Gastroesophageal sphincter (tissue), 4 donors: Measurements from ENCODE around the gene LDLRAD2. TPM values are rescaled to one million over a fixed set of nuclear protein-coding genes. Genes with fewer than 3 reads are reported as not detected.

Experiments used
- ATAC-seq: fragments of 150-250 bp; one replicate; pipeline ENCODE4 v1.9.1; 2016; ENCODE audit warnings: mild to moderate bottlenecking, moderate library complexity
- H3K27ac ChIP-seq, 4 donors: fragments of 200-600 bp; sonication (generic) in 3 of 4; 1 replicate in 3 of 4; 2 replicates in 1 of 4; pipeline ENCODE4 v1.5.1; 2016 to 2019
- H3K27me3 ChIP-seq: fragments of 200-600 bp; sonication (generic); one replicate; pipeline ENCODE4 v1.5.1; 2019
- H3K36me3 ChIP-seq, 2 donors: fragments of 200-600 bp; sonication (generic); one replicate each; pipeline ENCODE4 v1.5.1; 2019; ENCODE audit warnings: control low read depth in 1 of 2
- H3K4me1 ChIP-seq, 3 donors: fragments of 200-600 bp; sonication (generic); 1 replicate in 2 of 3; 2 replicates in 1 of 3; pipeline ENCODE4 v1.5.1; 2016 to 2019; ENCODE audit warnings: control low read depth in 2 of 3
- H3K4me3 ChIP-seq, 2 donors: fragments of 200-600 bp; sonication (generic); one replicate each; pipeline ENCODE4 v1.5.1; 2019; ENCODE audit warnings: mild to moderate bottlenecking in 1 of 2, moderate library complexity in 1 of 2
- H3K9me3 ChIP-seq, 3 donors: fragments of 200-600 bp; sonication (generic); one replicate each; pipeline ENCODE4 v1.5.1; 2017 to 2019; ENCODE audit warnings: control low read depth in 2 of 3
- EP300 ChIP-seq: sonication (generic); formaldehyde crosslinking; IDR thresholded peaks from one replicate; pipeline ENCODE4 v1.6.1; 2017; ENCODE audit warnings: antibody characterized with exemption, mild to moderate bottlenecking
- POLR2A ChIP-seq, 2 donors: fragments of 450-650 bp; IDR thresholded peaks; one replicate each; pipeline ENCODE4 v1.6.1; 2017; ENCODE audit warnings: antibody characterized with exemption in 2 of 2, mild to moderate bottlenecking in 2 of 2, moderate library complexity in 1 of 2
- POLR2AphosphoS5 ChIP-seq: sonication (generic); formaldehyde crosslinking; IDR thresholded peaks from one replicate; pipeline ENCODE4 v1.6.1; 2017; ENCODE audit warnings: antibody characterized with exemption
- WGBS, 2 donors: methylation state at CpG; one replicate each; pipeline ENCODE4 v1.1.5; 2018; ENCODE audit warnings: low coverage in 1 of 2; 5-methylcytosine and 5-hydroxymethylcytosine counted together
- total RNA-seq, 4 donors: library from RNA; depleted of rRNA; stranded (reverse); fragments of >200 nt; gene quantifications; one replicate each; pipeline ENCODE4 v1.1.0, GENCODE V29; 2016
- TF ChIP-seq, protein P1 (sequence below), 4 experiments: fragments of 200-600 bp in 2 of 4; fragments of 450-650 bp in 2 of 4; sonication (generic) in 1 of 4; IDR thresholded peaks; one replicate each; pipeline ENCODE4 v1.5.1; 2017 to 2019; ENCODE audit warnings: antibody characterized with exemption in 4 of 4, mild to moderate bottlenecking in 2 of 4, moderate library complexity in 2 of 4

Gene LDLRAD2
- total RNA-seq, 4 donors from 2014 or later: 0.08 TPM; not detected in 3

DNA sequence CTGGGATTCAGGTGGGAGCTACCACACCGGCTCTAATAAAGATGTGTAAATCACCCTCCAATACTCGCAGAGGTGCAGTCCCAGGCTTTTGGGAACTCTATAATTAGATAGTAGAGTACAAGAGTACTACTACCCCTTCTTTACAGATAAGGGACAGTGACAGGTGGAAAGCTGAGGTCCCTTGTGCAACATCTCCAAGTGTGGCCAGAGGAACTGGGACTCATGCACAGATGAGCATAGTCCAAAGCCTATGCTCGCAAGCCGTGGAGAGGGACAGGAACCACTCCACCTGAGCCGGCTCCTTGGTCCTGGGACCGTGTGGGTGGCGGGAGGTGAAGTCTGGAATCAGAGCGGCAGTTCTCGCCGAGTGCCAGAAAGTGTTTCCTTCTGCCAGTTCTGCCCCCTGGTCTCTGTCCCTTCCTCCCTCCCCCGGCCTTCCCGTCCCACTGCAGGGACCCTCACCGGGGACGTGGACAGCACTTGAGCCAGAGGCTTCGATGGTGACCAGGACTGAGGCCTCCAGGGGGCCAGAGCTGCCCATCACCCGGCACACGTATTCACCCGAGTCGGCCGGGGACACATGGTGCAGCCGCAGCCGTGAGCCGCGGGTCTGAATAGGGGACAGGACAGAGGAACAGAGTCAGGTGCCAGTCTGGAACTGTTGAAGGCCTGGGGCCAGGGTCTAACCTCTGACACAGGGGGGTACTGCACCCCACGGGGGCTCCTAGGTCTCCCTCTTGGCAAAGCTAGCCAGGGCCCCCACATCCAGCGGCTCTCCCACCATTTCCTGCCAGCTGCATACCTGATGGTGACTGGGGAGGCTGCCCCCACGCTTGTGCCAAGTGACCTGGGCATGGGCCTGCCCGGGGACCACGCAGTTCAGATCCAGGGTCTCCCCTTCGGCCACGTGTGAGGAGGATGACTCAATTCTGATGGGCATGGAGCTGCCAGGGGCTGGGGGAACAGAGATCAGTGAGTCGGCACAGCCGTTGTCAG, 33.9 kb downstream of the LDLRAD2 start:
- 93 to 100% methylated on average over 2 to 3 of the region's 33 CpGs for WGBS, 2 donors
- H3K27ac ChIP-seq: peak overlapping the region in 1 of 4 donors; percentile 0
- peaks cover 0 to 100% of the 10 kb centered on the region in 2 donors for H3K36me3 ChIP-seq
- no peaks in the 10 kb centered on the region for H3K27me3 ChIP-seq
- H3K4me1 ChIP-seq: no peaks in the 10 kb centered on the region
- ATAC-seq: no peak
- H3K4me3 ChIP-seq: no peak overlapping the region
- TF ChIP-seq, protein P1, sequence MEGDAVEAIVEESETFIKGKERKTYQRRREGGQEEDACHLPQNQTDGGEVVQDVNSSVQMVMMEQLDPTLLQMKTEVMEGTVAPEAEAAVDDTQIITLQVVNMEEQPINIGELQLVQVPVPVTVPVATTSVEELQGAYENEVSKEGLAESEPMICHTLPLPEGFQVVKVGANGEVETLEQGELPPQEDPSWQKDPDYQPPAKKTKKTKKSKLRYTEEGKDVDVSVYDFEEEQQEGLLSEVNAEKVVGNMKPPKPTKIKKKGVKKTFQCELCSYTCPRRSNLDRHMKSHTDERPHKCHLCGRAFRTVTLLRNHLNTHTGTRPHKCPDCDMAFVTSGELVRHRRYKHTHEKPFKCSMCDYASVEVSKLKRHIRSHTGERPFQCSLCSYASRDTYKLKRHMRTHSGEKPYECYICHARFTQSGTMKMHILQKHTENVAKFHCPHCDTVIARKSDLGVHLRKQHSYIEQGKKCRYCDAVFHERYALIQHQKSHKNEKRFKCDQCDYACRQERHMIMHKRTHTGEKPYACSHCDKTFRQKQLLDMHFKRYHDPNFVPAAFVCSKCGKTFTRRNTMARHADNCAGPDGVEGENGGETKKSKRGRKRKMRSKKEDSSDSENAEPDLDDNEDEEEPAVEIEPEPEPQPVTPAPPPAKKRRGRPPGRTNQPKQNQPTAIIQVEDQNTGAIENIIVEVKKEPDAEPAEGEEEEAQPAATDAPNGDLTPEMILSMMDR (IDR thresholded peaks at IDR 0.05): no peak
- no peak for TF ChIP-seq POLR2AphosphoS5
- no peak for TF ChIP-seq POLR2A (IDR thresholded peaks at IDR 0.05)
- TF ChIP-seq EP300: no peak
- H3K9me3 ChIP-seq: no peaks in the 10 kb centered on the region

DNA sequence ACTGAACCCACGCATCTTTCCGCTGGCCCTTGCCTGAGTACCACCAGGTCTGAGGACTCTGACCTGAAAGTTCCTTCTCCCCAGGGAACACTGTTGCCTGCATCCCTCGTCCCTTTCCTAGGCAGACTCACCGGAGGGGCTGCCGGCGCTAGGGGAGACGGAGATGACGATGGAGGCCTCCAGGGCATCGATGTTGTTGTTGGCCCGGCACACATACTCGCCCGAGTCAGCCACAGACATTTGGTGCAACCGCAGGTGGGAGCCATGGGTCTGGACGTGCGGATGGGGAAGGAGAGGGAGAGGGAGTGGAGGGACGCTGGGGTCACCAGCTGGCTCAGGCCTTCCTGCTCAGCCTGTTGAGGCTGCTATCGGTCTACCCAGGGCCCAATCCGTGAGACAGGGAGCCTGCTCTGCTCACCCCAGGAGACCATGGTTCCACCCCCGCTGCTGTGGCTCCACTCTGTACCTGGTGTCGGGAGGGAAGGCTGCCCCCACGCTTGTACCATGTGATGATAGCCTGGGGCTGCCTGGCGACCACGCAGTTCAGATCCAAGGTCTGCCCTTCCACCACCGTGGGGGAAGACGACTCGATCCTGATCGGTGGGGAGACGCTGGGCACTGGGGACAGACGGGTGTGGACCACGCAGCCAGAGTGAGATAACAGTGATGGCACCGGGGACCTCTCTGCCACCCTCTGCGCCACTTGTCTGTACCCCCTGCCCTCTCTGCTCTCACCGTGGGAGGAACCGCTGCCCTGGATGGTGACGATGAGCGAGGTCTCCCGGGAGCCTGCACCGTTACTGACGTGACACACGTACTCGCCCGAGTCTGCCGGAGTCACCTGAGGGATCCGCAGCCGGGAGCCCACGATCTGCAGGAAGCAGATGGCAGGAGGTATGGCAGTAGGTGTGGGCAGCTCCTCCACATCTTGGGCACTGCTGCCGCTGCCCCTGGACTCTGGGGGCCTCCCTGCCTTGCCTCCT, 35.4 kb downstream of the LDLRAD2 start:
- Histone ChIP-seq H3K36me3 (peaks cover 0 to 100% of the 10 kb centered on the region in 2 donors), H3K4me1 (no peaks in the 10 kb centered on the region), H3K9me3 (no peaks in the 10 kb centered on the region), H3K27me3 (no peaks in the 10 kb centered on the region), H3K27ac (peak overlapping the region in 2 of 4 donors; percentile 23 to 43), H3K4me3 (no peak overlapping the region)
- WGBS, 2 donors: 81 to 100% methylated on average over 1 to 21 of the region's 47 CpGs
- TF ChIP-seq, protein P1 (IDR thresholded peaks at IDR 0.05): no peak
- TF ChIP-seq POLR2AphosphoS5: no peak
- no peak for TF ChIP-seq POLR2A (IDR thresholded peaks at IDR 0.05)
- TF ChIP-seq EP300: no peak
- ATAC-seq: no peak

DNA sequence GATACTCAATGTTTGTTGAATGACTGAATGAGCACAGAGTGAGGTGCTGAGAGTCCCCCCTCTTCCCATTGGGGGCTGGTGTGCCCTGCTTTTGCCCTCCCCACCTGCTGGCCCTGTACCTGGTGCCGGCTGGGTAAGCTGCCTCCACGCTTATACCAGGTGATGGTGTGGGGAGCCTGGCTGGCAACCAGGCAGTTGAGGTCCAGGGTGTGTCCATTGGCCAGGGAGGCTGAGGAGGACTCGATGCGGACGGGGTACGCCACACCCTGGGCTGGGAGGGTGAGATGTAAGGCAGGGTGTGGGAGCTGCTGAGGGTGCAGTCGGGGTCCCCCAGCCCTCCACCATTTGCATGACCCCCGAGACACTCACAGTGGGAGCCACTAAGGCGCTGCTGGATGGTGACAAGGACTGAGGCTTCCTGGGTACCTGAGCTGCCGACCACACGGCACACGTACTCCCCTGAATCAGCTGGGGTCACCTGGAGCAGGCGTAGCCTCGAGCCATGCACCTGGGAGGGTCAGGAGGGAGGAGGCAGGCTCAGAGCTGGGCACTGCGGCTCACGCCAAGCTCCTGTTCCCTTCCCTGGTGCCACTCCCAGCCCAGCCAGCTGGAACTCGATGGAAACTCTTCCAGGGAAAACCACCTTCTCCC, 36.6 kb downstream of the LDLRAD2 start:
- ATAC-seq: no peak
- Histone ChIP-seq H3K9me3 (no peaks in the 10 kb centered on the region), H3K36me3 (peaks cover 0 to 100% of the 10 kb centered on the region in 2 donors), H3K27ac (peak overlapping the region in 3 of 4 donors; percentile 0 to 17 (median 16)), H3K27me3 (no peaks in the 10 kb centered on the region), H3K4me3 (no peak overlapping the region), H3K4me1 (no peaks in the 10 kb centered on the region)
- WGBS, 2 donors: no CpG with 5 or more reads among the region's 17 CpGs
- TF ChIP-seq EP300 (no peak), POLR2AphosphoS5 (no peak), POLR2A (IDR thresholded peaks at IDR 0.05) (no peak)
- TF ChIP-seq, protein P1 (IDR thresholded peaks at IDR 0.05): no peak

DNA sequence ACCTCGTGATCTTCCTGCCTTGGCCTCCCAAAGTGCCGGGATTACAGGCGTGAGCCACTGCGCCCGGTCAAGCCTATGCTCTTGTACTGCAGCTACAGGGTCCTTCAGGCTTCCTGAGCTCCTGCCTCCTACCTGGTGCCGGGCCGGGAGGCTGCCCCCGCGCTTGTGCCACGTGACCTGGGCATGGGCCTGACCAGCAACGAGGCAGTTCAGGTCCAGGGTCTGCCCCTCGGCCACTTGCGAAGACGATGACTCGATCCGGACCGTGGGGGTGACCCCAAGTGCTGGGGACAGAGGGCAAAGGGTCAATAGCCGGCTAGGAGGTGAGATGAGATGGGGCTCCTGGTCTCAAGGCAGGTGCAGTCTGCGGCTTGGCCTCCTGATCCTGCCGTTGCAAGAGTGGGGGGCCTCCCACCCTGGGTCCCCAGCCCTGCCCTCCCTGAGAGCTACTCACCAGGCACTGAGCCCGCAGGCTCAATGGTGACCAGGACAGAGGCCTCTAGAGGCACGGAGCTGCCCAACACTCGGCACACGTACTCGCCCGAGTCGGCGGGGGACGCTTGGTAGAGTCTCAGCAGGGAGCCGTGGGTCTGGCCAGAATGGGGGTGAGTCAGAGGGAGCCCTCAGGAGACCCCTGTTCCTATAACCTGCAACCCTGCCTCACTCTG, 38.0 kb downstream of the LDLRAD2 start:
- Histone ChIP-seq H3K27me3 (no peaks in the 10 kb centered on the region), H3K4me3 (no peak overlapping the region), H3K27ac (peak overlapping the region in 1 of 4 donors; percentile 8), H3K9me3 (no peaks in the 10 kb centered on the region), H3K36me3 (peaks cover 0 to 100% of the 10 kb centered on the region in 2 donors), H3K4me1 (no peaks in the 10 kb centered on the region)
- no peak for TF ChIP-seq POLR2A (IDR thresholded peaks at IDR 0.05)
- TF ChIP-seq, protein P1 (IDR thresholded peaks at IDR 0.05): no peak
- TF ChIP-seq EP300: no peak
- no peak for TF ChIP-seq POLR2AphosphoS5
- WGBS, 2 donors: 100% methylated on average over 2 of the region's 30 CpGs; no CpG with 5 or more reads in 1 of the 2 donors
- no peak for ATAC-seq
